GM19438 (cell line): ENCODE data around the gene HSPA1A.
"Not testable (repeated sequence)": the region's sequence is repeated elsewhere in the genome, so short reads cannot be mapped to it uniquely, and the experiment has no call there.

Experiments
- ATAC-seq: cut with Tn5 transposase; IDR thresholded peaks from one replicate; pipeline ENCODE4 v1.9.1; 2021; ENCODE audit warnings: low read depth; ENCODE audit not compliant: unreplicated experiment

The HSPA1A gene

GRCh38 chr6:31780507-31781243 lies 34.7 kb upstream of the HSPA1A start:
- no peak for ATAC-seq

DNA sequence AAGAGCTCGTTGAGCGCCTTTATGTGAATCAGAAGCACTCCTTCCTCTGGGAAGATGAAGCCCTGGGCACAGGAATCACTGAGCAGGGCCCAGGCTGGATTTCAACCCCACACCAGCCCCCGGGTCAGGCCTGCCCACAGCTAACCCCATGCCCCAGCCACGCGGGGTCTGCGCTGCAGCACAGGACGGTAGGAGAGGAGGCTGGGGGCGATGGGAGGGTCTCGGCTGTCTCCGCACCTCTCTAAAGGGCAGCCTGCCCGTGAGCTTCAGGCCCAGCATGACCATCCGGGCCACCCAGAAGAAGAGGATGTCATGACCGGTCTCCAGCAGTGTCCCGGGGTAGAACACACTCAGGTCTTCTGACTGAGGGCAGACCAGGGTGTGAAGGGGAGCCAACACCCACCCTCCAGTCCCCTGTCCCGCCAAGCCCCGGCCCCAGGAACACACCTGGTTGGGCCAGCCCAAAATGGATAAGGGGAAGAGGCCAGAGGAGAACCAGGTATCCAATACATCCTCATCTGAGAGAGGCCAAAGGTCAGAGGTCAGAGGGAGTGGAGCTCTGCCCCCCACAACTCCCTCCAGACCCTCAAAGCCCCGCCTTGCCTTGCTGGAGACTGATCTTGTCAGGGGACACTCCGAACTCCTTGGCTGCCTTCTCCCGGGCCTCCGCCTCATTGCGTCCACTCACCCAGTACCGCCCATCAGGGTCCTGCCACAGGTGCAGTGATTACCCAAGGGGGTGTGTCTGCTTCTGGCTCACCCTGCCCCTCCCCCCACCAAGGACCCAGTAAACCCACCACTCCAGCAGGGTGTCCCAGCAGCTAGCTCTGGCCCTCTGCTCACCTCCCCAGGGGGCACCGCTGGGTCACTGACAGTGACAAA lies 33.9 kb upstream of the HSPA1A start:
- ATAC-seq = no peak

GRCh38 chr6:31782126-31782855 lies 33.1 kb upstream of the HSPA1A start:
- ATAC-seq = no peak

- ATAC-seq = no peak
These were observed 31.0 kb upstream of the HSPA1A start for GRCh38 chr6:31784098-31784925.

DNA sequence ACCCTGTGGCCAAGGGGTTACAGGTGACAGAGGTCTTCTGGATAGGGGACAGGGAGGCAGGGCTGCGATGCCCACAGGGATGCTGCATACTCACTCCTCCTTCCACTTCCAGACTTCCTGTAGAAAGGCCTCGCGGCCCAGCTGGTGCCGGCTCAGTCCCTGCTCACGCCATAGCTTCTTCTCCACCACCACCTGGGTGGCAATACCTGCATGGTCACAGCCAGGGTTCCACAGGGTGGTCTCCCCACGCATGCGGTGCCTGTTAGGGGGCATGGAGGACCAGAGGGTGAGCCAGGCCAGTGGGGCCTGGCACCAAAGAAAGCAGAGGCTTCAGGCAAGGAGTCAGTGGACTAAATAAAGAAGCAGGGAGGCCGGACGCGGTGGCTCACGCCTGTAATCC lies 29.9 kb upstream of the HSPA1A start:
- no peak for ATAC-seq

GRCh38 chr6:31791324-31792089 lies 23.8 kb upstream of the HSPA1A start:
- ATAC-seq = no peak

DNA sequence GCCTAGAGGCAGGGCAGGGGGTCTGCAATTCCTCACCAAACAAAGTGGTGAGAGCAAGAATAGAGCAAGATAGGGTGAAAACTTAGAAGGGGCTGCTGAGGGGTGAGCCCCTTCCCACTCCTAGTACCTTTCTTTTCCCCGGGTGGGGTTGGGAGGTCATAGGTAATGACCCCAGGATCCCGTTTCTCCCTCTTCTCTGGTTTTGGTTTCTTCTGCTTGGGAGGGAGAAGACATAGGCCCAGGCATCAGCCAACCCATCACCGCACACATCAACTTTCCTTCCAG lies 23.3 kb upstream of the HSPA1A start:
- no peak for ATAC-seq

DNA sequence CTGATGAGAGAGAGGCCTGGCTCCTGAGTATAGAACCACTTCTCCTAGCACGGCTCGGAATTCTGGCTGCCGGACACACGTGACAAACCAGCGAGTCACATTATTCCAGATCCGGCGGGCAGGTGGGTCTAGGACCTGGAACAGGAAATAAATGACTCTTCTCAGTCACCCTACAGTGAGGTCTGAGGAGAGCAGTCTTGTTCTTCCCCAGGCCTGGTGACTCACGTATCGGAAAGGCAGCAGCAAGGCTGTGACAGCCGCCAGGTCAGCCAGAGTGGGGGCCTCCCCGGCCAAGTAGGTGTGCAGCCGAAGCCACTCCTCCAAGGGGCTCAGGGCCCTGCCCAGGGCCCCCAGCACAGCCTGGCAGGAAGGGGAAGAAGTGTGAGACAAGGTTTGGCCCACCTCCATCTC lies 22.6 kb upstream of the HSPA1A start:
- no peak for ATAC-seq

- not testable (repeated sequence) for ATAC-seq
These were observed 21.5 kb upstream of the HSPA1A start for GRCh38 chr6:31793927-31794245.

GRCh38 chr6:31794294-31794865 lies 21.0 kb upstream of the HSPA1A start:
- no peak for ATAC-seq

DNA sequence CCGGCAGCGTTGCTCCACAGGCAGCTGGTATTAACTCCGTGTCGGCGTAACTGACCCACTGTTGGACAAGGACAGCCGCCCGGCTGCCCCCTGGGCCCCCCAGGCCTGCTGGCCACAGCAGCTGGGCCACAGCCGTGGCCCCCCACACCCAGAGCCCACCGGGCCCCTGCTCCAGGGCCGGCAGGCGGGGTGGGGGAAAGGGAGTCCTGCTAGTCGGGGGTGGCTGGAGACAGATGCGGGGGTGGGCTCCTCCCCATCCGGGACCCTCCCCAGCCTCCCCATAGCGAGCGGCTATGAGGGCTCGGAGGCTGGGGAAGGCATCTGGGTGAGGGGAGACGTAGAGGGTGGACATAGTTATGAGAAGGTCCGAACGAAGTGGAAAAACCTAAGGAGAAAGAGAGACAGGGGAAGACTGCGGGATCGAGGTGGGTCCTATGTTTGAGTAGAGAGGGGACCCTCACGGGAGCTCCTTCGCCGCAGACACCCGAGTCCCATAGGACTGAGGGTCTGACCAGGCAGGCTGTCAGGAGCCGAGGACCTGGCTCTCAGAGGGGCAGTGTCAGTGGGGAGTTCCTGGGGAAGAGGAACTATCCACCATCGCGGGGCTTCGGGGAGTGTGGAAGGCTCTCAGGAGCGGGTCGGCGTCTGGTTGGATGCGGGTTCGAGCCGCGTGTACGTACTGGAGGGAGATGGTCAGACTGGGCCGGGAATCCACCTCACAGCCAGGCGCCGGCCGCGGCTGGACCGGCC lies 20.3 kb upstream of the HSPA1A start:
- ATAC-seq = peak; percentile 15

- peak; percentile 75 for ATAC-seq
These were observed 19.6 kb upstream of the HSPA1A start, which contains the start of gene VARS1 for GRCh38 chr6:31795616-31796298. Gene VARS1 (minus strand): TSS chr6:31795752. CDS start chr6:31795217, 535 bp downstream.

GRCh38 chr6:31796993-31797385 lies 18.4 kb upstream of the HSPA1A start:
- no peak for ATAC-seq

- no peak for ATAC-seq
These were observed 17.8 kb upstream of the HSPA1A start for GRCh38 chr6:31797588-31797987.

DNA sequence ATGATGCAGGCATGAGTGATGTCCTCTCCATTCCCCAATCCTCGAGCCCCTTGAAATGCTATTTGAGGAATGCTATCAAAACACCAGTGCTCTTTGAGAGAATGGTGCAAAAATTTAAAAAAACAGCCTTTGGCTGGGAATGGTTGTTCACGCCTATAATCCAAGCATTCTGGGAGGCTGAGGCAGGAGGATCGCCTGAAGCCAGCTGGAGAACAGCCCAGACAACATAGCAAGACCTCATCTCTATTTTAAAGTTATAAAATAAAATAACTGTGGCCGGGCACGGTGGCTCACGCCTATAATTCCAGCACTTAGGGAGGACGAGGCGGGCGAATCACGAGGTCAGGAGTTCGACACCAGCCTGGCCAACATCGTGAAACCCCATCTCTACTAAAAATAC lies 15.6 kb upstream of the HSPA1A start:
- ATAC-seq = no peak

DNA sequence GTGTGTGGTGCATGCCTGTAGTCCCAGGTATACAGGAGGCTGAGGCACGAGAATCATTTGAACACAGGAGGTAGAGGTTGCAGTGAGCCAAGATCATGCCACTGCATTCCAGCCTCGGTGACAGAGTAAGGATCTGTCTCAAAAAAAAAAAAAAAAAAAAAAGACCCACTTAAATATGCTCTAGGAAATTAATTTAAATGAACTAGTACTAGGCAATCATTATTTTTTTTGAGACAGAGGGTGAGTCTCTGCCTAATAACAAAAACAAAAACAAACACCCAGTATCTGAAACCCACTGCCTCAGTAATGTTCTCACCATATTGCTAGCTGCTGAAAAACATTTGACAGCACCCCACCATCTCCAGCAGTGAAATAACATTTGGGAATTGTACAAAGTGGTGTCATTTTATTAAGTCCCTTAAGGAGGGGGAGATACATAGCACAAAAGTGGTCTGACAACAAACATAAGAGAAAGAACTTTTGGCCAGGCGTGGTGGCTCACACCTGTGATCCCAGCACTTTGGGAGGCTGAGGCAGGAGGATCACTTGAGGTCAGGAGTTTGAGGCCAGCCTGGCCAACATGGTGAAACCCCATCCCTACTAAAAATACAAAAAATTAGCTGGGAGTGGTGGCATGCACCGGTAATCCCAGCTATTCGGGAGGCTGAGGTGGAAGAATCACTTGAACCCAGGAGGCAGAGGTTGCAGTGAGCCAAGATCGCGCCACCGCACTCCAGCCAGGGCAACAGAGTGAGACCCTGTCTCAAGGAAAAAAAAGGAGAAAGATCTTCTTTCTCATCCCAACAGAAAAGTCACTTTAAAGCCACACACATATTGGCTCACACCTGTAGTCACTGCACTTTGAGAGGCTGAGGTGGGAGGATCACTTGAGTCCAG lies 14.1 kb upstream of the HSPA1A start:
- not testable (repeated sequence) for ATAC-seq

DNA sequence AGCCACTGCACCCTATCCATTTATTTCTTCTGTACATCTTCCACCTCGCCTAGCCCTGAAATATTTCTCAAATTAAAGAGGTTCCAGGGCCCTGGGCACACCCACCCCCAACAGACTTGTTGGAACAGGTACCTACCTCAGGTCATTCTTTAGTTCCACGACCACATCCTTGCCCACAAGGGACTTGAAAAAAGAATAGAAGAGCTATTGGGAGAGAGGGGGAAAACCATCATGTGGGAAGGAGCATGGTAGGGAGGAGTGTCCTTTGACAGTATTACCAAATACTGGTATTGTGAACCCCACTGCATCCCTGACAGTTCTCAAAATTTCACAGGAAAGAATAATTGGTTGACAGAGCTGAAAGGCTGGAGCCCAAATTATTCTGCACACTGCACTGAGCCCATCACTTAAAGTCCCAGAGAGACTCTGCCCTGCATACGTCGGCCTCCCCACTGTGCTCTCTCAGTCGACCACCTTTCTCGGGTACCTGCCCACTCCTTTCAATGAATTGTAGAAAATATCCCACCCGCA lies 9.3 kb upstream of the HSPA1A start:
- no peak for ATAC-seq
